HT1080 (cell line): ENCODE measurements around the gene BAIAP2. TPM values are rescaled to one million over a fixed set of nuclear protein-coding genes. Genes with fewer than 3 reads are reported as not detected.
A peak's percentile ranks its signal among the peaks of the same experiment; 100 is the strongest.

Experiments used
- DNase-seq: peaks from one replicate; pipeline ENCODE4 v3.0.0-alpha.2; 2015; ENCODE audit warnings: low read depth
- polyA plus RNA-seq, 2 experiments: library from polyadenylated mRNA; depleted of rRNA; stranded (reverse); fragments of >200 nt; gene quantifications; 2 replicates each; pipeline ENCODE4 v1.2.3, GENCODE V29; 2015
- total RNA-seq: library from RNA; depleted of rRNA; stranded (reverse); fragments of >200 nt; shearing (Covaris generic); gene quantifications from 2 replicates; pipeline ENCODE4 v1.2.3, GENCODE V29; 2014; rRNA removed

The BAIAP2 gene
- total RNA-seq: 41.9 and 48.8 TPM in 2 replicates
- 36.9 and 37.7 TPM in 2 replicates for polyA plus RNA-seq (2015; cell fraction: cytosol; rRNA removed)
- polyA plus RNA-seq (2015; cell fraction: nucleus; rRNA removed): 77.8 and 84.2 TPM in 2 replicates

GRCh38 chr17:81034779-81035520 lies at the start of gene BAIAP2:
TSS of gene BAIAP2 (plus strand) at chr17:81035151. CDS start at chr17:81035255, 104 bp downstream.
- peak; percentile 67 for DNase-seq

- DNase-seq: no peak
Observed at GRCh38 chr17:80986046-80986445, 48.9 kb upstream of the BAIAP2 start.

GRCh38 chr17:80986816-80987475 lies 48.0 kb upstream of the BAIAP2 start:
- no peak for DNase-seq

GRCh38 chr17:80987941-80988461 lies 47.0 kb upstream of the BAIAP2 start:
- no peak for DNase-seq

GRCh38 chr17:80989586-80989913 lies 45.4 kb upstream of the BAIAP2 start:
- DNase-seq: no peak

GRCh38 chr17:80990921-80991644 lies 43.9 kb upstream of the BAIAP2 start:
- DNase-seq: no peak

GRCh38 chr17:80991645-80992076 lies 43.3 kb upstream of the BAIAP2 start, which contains the start of gene CHMP6:
TSS of gene CHMP6 (plus strand) at chr17:80991841. CDS start at chr17:80991919, 78 bp downstream.
- peak; percentile 54 for DNase-seq

- DNase-seq: no peak
Observed at GRCh38 chr17:80992077-80992947, 42.6 kb upstream of the BAIAP2 start.

- no peak for DNase-seq
Observed at GRCh38 chr17:80992948-80993624, 41.9 kb upstream of the BAIAP2 start.

GRCh38 chr17:80995131-80995530 lies 39.8 kb upstream of the BAIAP2 start:
- no peak for DNase-seq

- DNase-seq: no peak
Observed at GRCh38 chr17:80996422-80997305, 38.3 kb upstream of the BAIAP2 start.

GRCh38 chr17:80997424-80998117 lies 37.4 kb upstream of the BAIAP2 start:
- peak; percentile 68 for DNase-seq

GRCh38 chr17:80998118-80998747 lies 36.7 kb upstream of the BAIAP2 start:
- no peak for DNase-seq

- DNase-seq: no peak
Observed at GRCh38 chr17:80998748-80999535, 36.0 kb upstream of the BAIAP2 start.

GRCh38 chr17:80999536-81000333 lies 35.2 kb upstream of the BAIAP2 start:
- DNase-seq: no peak

GRCh38 chr17:81000334-81000630 lies 34.7 kb upstream of the BAIAP2 start:
- no peak for DNase-seq
